ENCODE results near the gene CDC45.

GRCh38 chr22:19569976-19570375 is 90.3 kb downstream of the CDC45 start:
- TF ChIP-seq CTCF (optimal IDR thresholded peaks at IDR 0.05 in 1 of 3, IDR thresholded peaks at IDR 0.05 in 1 of 3, conservative IDR thresholded peaks at IDR 0.05 in 1 of 3; ENCODE audit: extremely low read depth in 1 of 3, insufficient read depth in 2 of 3, low read length in 3 of 3) (no peak), EZH2 (IDR thresholded peaks at IDR 0.05; ENCODE audit: low read length) (no peak)
